HCT116 (cell line): ENCODE results near the gene LHX8. TPM values are rescaled to one million over a fixed set of nuclear protein-coding genes. Genes with fewer than 3 reads are reported as not detected.

Source experiments
- ATAC-seq: fragments of 200-7000 bp; cut with Tn5 transposase; 2 replicates; pipeline ENCODE4 v1.9.1; 2020; ENCODE audit warnings: mild to moderate bottlenecking, moderate library complexity
- BruUV-seq: library from RNA; stranded (reverse); fragments of 400-500 nt; replicated peaks from 2 replicates; lab custom pipeline; 2021; lab: Mats Ljungman, UMichigan
- CTCF ChIA-PET: fragments of 300-600 bp; sonication (Branson Sonifier 250); formaldehyde crosslinking; loops from one replicate; lab custom pipeline; 2021; ENCODE audit warnings: antibody characterized with exemption; lab: Charles Lee
- POLR2A ChIA-PET: fragments of 300-600, 350-600 bp; sonication (Branson Sonifier 250); formaldehyde crosslinking; loops from one replicate; lab custom pipeline; 2021; ENCODE audit warnings: antibody characterized with exemption; lab: Charles Lee
- RAD21 ChIA-PET, 2 experiments: fragments of 300-600 bp; sonication (Branson Sonifier 250); formaldehyde crosslinking; loops; one replicate each; lab custom pipeline; 2023; ENCODE audit warnings: low total read pairs in 2 of 2; ENCODE audit not compliant: uncharacterized antibody in 2 of 2, unreplicated experiment in 2 of 2, low non-redundant PET in 1 of 2; lab: Charles Lee
- DNase-seq: peaks from one replicate; pipeline ENCODE4 v3.0.0-alpha.2; 2010; ENCODE audit warnings: low read depth, low spot score
- H2AFZ ChIP-seq: fragments of 200-600 bp; shearing (Covaris generic), sonication (generic); 2 replicates; pipeline ENCODE4 v1.6.1; 2017; ENCODE audit warnings: low read depth, mixed run types, mixed read lengths, antibody characterized with exemption, low read length; ENCODE audit not compliant: poor library complexity, severe bottlenecking
- H3K27ac ChIP-seq: 2 replicates; pipeline ENCODE4 v1.5.1; 2012; ENCODE audit warnings: low read depth, low read length
- H3K27me3 ChIP-seq: fragments of 200-600 bp; sonication (generic); 2 replicates; pipeline ENCODE4 v1.6.1; 2016; ENCODE audit warnings: mixed run types, low read length, mixed read lengths; ENCODE audit not compliant: insufficient read depth
- H3K36me3 ChIP-seq, 2 experiments: fragments of 200-500 bp in 1 of 2; fragments of 200-600 bp in 1 of 2; sonication (Bioruptor generic) in 1 of 2; sonication (generic) in 1 of 2; 2 replicates each; pipeline versions ENCODE4 v1.5.1 to v1.6.1; 2014 to 2016; ENCODE audit warnings: low read length in 2 of 2, inconsistent platforms in 1 of 2, mixed read lengths in 1 of 2, mixed run types in 1 of 2; ENCODE audit not compliant: insufficient read depth in 2 of 2, control insufficient read depth in 1 of 2
- H3K4me1 ChIP-seq, 2 experiments: fragments of 200-600 bp in 1 of 2; sonication (generic) in 1 of 2; 2 replicates each; pipeline versions ENCODE4 v1.5.1 to v1.6.1; 2012 to 2017; ENCODE audit warnings: low read length in 2 of 2, inconsistent platforms in 1 of 2, mild to moderate bottlenecking in 1 of 2, mixed read lengths in 1 of 2, mixed run types in 1 of 2, moderate library complexity in 1 of 2; ENCODE audit not compliant: insufficient read depth in 2 of 2, control insufficient read depth in 1 of 2
- H3K4me2 ChIP-seq: fragments of 200-600 bp; sonication (generic); 2 replicates; pipeline ENCODE4 v1.6.1; 2017; ENCODE audit warnings: mixed run types, low read length, mixed read lengths
- H3K4me3 ChIP-seq, 2 experiments: fragments of 200-600 bp in 1 of 2; sonication (generic) in 1 of 2; replicated peaks in 1 of 2; 2 replicates each; pipeline ENCODE4 v1.5.1; 2011 to 2016; ENCODE audit warnings: low read length in 2 of 2, control low read depth in 1 of 2, low read depth in 1 of 2, mild to moderate bottlenecking in 1 of 2, mixed read lengths in 1 of 2, mixed run types in 1 of 2
- H3K79me2 ChIP-seq: fragments of 200-600 bp; sonication (generic); 2 replicates; pipeline ENCODE4 v1.6.1; 2017; ENCODE audit warnings: mild to moderate bottlenecking, mixed run types, low read length, moderate library complexity, mixed read lengths; ENCODE audit not compliant: insufficient read depth
- H3K9ac ChIP-seq: fragments of 200-600 bp; sonication (generic); 2 replicates; pipeline ENCODE4 v1.6.1; 2016; ENCODE audit warnings: low read length, mixed read lengths
- H3K9me2 ChIP-seq: fragments of 200-600 bp; sonication (generic), shearing (Covaris generic); 2 replicates; pipeline ENCODE4 v1.6.1; 2017; ENCODE audit warnings: mixed run types, mild to moderate bottlenecking, moderate library complexity; ENCODE audit not compliant: insufficient read depth
- H3K9me3 ChIP-seq, 2 experiments: fragments of 200-500 bp in 1 of 2; fragments of 200-600 bp in 1 of 2; sonication (Bioruptor generic) in 1 of 2; sonication (generic) in 1 of 2; 2 replicates each; pipeline ENCODE4 v1.6.1; 2014 to 2017; ENCODE audit warnings: low read length in 2 of 2, mixed read lengths in 2 of 2, inconsistent platforms in 1 of 2, low read depth in 1 of 2, mild to moderate bottlenecking in 1 of 2, mixed run types in 1 of 2, moderate library complexity in 1 of 2; ENCODE audit not compliant: control insufficient read depth in 1 of 2, insufficient read depth in 1 of 2
- H4K20me1 ChIP-seq: fragments of 200-600 bp; sonication (generic), shearing (Covaris generic); 2 replicates; pipeline ENCODE4 v1.6.1; 2017; ENCODE audit warnings: mixed run types, mild to moderate bottlenecking, moderate library complexity; ENCODE audit not compliant: insufficient read depth
- ATF3 ChIP-seq: IDR thresholded peaks from 2 replicates; pipeline ENCODE4 v1.6.1; 2012
- CBX3 ChIP-seq: IDR thresholded peaks from 2 replicates; pipeline ENCODE4 v1.6.1; 2012; ENCODE audit warnings: low read depth
- CEBPB ChIP-seq: IDR thresholded peaks from 2 replicates; pipeline ENCODE4 v1.6.1; 2012; ENCODE audit warnings: low read depth
- CTCF ChIP-seq, 3 experiments: fragments of 200-600 bp in 1 of 3; sonication (generic) in 1 of 3; IDR thresholded peaks in 2 of 3; conservative IDR thresholded peaks in 1 of 3; 2 replicates each; pipeline ENCODE4 v1.5.1; 2012 to 2017; ENCODE audit warnings: low read depth in 2 of 3, low read length in 2 of 3, antibody characterized with exemption in 1 of 3, borderline replicate concordance in 1 of 3, control low read depth in 1 of 3, mild to moderate bottlenecking in 1 of 3, mixed read lengths in 1 of 3, mixed run types in 1 of 3, moderate library complexity in 1 of 3; ENCODE audit not compliant: insufficient read depth in 1 of 3
- EZH2 ChIP-seq: fragments of 200-600 bp; sonication (generic); IDR thresholded peaks from 2 replicates; pipeline ENCODE4 v1.6.1; 2017; ENCODE audit warnings: antibody characterized with exemption, mixed run types
- EZH2phosphoT487 ChIP-seq: fragments of 200-600 bp; IDR thresholded peaks from 2 replicates; pipeline ENCODE4 v1.6.1; 2018; ENCODE audit warnings: antibody characterized with exemption, borderline replicate concordance
- POLR2A ChIP-seq: IDR thresholded peaks from 2 replicates; pipeline ENCODE4 v1.7.0; 2011; ENCODE audit warnings: borderline replicate concordance; ENCODE audit not compliant: insufficient read depth, insufficient read length; ENCODE audit errors: extremely low read depth
- POLR2AphosphoS5 ChIP-seq: IDR thresholded peaks from 2 replicates; pipeline ENCODE4 v1.6.1; 2011; ENCODE audit warnings: mild to moderate bottlenecking, low read depth, low read length, moderate library complexity
- RAD21 ChIP-seq: IDR thresholded peaks from 2 replicates; pipeline ENCODE4 v1.6.1; 2012; ENCODE audit warnings: low read depth, mild to moderate bottlenecking
- SIN3A ChIP-seq: IDR thresholded peaks from 2 replicates; pipeline ENCODE4 v1.6.1; 2012; ENCODE audit warnings: low read depth
- SP1 ChIP-seq: IDR thresholded peaks from 2 replicates; pipeline ENCODE4 v1.6.1; 2012; ENCODE audit warnings: low read depth
- SRF ChIP-seq: IDR thresholded peaks from 2 replicates; pipeline ENCODE4 v1.6.1; 2012; ENCODE audit warnings: low read depth
- TCF7L2 ChIP-seq: IDR thresholded peaks from 2 replicates; pipeline ENCODE4 v1.7.0; 2011; ENCODE audit warnings: borderline replicate concordance, inconsistent platforms; ENCODE audit not compliant: insufficient read depth, insufficient read length; ENCODE audit errors: extremely low read depth
- YY1 ChIP-seq: IDR thresholded peaks from 2 replicates; pipeline ENCODE4 v1.6.1; 2011; ENCODE audit warnings: low read length, low read depth, moderate library complexity, mild to moderate bottlenecking; ENCODE audit not compliant: insufficient replicate concordance; ENCODE audit errors: extremely low read depth
- ZBTB33 ChIP-seq: IDR thresholded peaks from 2 replicates; pipeline ENCODE4 v1.6.1; 2011; ENCODE audit warnings: mild to moderate bottlenecking, low read length, moderate library complexity; ENCODE audit not compliant: insufficient replicate concordance; ENCODE audit errors: extremely low read depth
- ZFX ChIP-seq: fragments of 450-650 bp; IDR thresholded peaks from 2 replicates; pipeline ENCODE4 v1.6.1; 2017
- ZNF274 ChIP-seq: fragments of 200-500 bp; sonication (Bioruptor generic); IDR thresholded peaks from 2 replicates; pipeline ENCODE4 v1.6.1; 2014; ENCODE audit warnings: mild to moderate bottlenecking, low read depth, low read length, inconsistent platforms
- intact Hi-C: fragments of 100-400 bp; cut with micrococcal nuclease; formaldehyde crosslinking; loops from 2 replicates; pipeline ENCODE4 v1.10.0; 2022
- total RNA-seq: library from RNA; stranded (reverse); gene quantifications from one replicate; pipeline ENCODE4 v1.2.1, GENCODE V29; 2021; ENCODE audit not compliant: unreplicated experiment
- TF ChIP-seq, protein P1 (sequence below): IDR thresholded peaks from 2 replicates; pipeline ENCODE4 v1.6.1; 2012

Gene LHX8
- total RNA-seq, 1 experiment from 2014 or later, result not detected

DNA sequence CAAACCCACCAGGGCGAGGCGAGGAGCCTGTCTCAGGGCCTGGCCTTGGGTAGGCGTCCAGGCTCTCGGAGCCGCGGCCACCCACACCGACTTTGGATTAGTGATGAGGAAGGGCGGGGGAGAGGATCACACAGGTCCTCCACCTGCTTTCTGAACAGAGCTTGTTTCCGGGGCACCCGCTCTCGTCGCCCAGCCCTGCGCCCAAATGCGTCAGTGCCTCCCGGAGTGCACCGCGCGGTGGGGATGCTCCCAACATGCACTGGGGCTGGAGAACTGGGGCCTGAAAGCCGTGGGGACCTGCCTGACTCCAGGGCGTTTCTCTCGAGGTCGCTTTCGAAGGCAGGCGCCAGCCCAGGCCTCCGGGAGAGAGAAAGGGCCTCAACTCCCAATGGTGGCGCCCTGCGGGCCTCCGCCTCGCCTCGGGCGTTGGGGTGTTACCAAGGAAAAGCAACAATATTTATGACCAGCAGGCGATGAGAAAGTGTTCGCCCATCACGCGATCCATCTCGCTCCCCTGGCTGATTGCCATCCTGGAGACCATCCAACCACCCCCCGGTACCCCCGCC lies 8.9 kb upstream of the LHX8 start:
- no TSS peak for BruUV-seq
- Histone ChIP-seq H3K9ac (no peak overlapping the region), H2AFZ (no peak overlapping the region), H3K27me3 (0 out of 2 replicates have a peak, but pooled peaks cover 12% of the 10 kb centered on the region), H3K9me3 (no peaks in the 10 kb centered on the region), H3K79me2 (no peaks in the 10 kb centered on the region), H3K4me3 (no peak overlapping the region), H3K4me1 (no peaks in the 10 kb centered on the region), H3K9me2 (no peaks in the 10 kb centered on the region), H3K36me3 (no peaks in the 10 kb centered on the region), H3K4me2 (no peak overlapping the region), H4K20me1 (no peaks in the 10 kb centered on the region), H3K27ac (no peak overlapping the region)
- ChIA-PET RAD21 (no interaction called here), POLR2A (no interaction called here), CTCF (no interaction called here)
- DNase-seq (no peak), ATAC-seq (no peak)
- TF ChIP-seq POLR2A (no peak), TCF7L2 (no peak), CTCF (IDR thresholded peaks at IDR 0.05 in 2 of 3, conservative IDR thresholded peaks at IDR 0.05 in 1 of 3; ENCODE audit: borderline replicate concordance in 1 of 3, insufficient read depth in 1 of 3, low read depth in 2 of 3, low read length in 2 of 3) (no peak), ZNF274 (no peak), ATF3 (no peak), SP1 (no peak), ZBTB33 (no peak), ZFX (no peak), POLR2AphosphoS5 (no peak), CEBPB (no peak), EZH2 (no peak), YY1 (no peak), SRF (no peak), SIN3A (no peak), RAD21 (no peak), EZH2phosphoT487 (no peak), CBX3 (no peak)
- TF ChIP-seq, protein P1, sequence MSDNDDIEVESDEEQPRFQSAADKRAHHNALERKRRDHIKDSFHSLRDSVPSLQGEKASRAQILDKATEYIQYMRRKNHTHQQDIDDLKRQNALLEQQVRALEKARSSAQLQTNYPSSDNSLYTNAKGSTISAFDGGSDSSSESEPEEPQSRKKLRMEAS, result no peak
- intact Hi-C loops, result no loop called here
